Measurements from ENCODE around the gene SPACA4. TPM values are rescaled to one million over a fixed set of nuclear protein-coding genes. Genes with fewer than 3 reads are reported as not detected.

Gene SPACA4
- total and polyA plus RNA-seq, 9 of the 15 experiments (the other 6 are each of a cell fraction or from before 2014, with no cell fraction given) = not detected

- peak; percentile 19; the same call in 1 of the 2 replicates for TF ChIP-seq TOE1 (IDR thresholded peaks at IDR 0.05; ENCODE audit: borderline replicate concordance)
- no peak for TF ChIP-seq TOE1 (CRISPR knock-in tag; IDR thresholded peaks at IDR 0.05; ENCODE audit: borderline replicate concordance, low read depth)
- TF ChIP-seq KDM5B (IDR thresholded peaks at IDR 0.05; ENCODE audit: insufficient replicate concordance, low read depth, low read length) = no peak
- TF ChIP-seq THRB (CRISPR knock-in tag; conservative IDR thresholded peaks at IDR 0.05) = peak; percentile 51; the same call in 1 of the 2 replicates
- 0 out of 2 replicates have a peak, but pooled peaks have one; percentile 5 for TF ChIP-seq SNIP1 (IDR thresholded peaks at IDR 0.05; ENCODE audit: low read depth)
- TF ChIP-seq HES1 (IDR thresholded peaks at IDR 0.05; ENCODE audit: low read depth) = 0 out of 2 replicates have a peak, but pooled peaks have one; percentile 21
- no peak for TF ChIP-seq PRPF4 (IDR thresholded peaks at IDR 0.05; ENCODE audit: insufficient read depth, low read depth, low read length, poor library complexity, severe bottlenecking)
- no peak for TF ChIP-seq SAP30 (IDR thresholded peaks at IDR 0.05; ENCODE audit: borderline replicate concordance, insufficient read depth, low read depth, low read length, poor library complexity, severe bottlenecking)
- TF ChIP-seq ZNF79 (CRISPR knock-in tag; IDR thresholded peaks at IDR 0.05; ENCODE audit: low read depth) = no peak
- no peak for TF ChIP-seq ZNF695 (CRISPR knock-in tag; IDR thresholded peaks at IDR 0.05)
- peak; percentile 93 for TF ChIP-seq LARP7 (IDR thresholded peaks at IDR 0.05)
- TF ChIP-seq ZNF318 (IDR thresholded peaks at IDR 0.05; ENCODE audit: borderline replicate concordance in 1 of 2, low read depth in 1 of 2) = 0 out of 4 replicates have a peak, but pooled peaks of 1 of the 2 experiments have one; percentile 6
- TF ChIP-seq BRF2 (IDR thresholded peaks at IDR 0.05; ENCODE audit: borderline replicate concordance, insufficient read depth, insufficient read length) = no peak
These were observed 31.6 kb downstream of the SPACA4 start (continued) for GRCh38 chr19:48637948-48638830.
